NCI-H526 (cell line): ENCODE data around the gene ADAMTS13.
"Not testable (repeated sequence)": the region's sequence is repeated elsewhere in the genome, so short reads cannot be mapped to it uniquely, and the experiment has no call there.

Source experiments
- DNase-seq, 2 experiments: peaks; one replicate each; lab custom pipeline; 2025; lab: John Stamatoyannopoulos, UW

Gene ADAMTS13

GRCh38 chr9:133392308-133392707 is 29.9 kb upstream of the ADAMTS13 start:
- DNase-seq, result not testable (repeated sequence)

DNA sequence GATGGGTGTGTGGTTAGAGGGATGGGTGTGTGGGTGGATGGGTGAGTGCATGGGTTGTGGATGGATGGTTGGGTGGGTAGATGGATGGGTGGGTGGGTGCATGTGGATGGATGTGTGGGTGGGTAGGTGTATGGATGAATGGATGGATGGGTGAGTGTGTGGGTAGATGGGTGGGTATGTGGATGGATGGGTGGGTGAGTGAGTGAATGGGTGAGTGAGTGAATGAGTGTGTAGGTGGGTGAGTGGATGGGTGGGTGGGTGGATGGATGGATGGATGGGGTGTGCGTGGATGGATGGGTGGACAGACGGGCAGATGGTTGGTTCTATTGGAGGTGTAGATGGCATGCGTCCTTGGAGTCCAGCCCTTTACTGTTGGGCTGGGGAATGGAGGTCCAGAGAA is 28.8 kb upstream of the ADAMTS13 start:
- DNase-seq, result no peak

DNA sequence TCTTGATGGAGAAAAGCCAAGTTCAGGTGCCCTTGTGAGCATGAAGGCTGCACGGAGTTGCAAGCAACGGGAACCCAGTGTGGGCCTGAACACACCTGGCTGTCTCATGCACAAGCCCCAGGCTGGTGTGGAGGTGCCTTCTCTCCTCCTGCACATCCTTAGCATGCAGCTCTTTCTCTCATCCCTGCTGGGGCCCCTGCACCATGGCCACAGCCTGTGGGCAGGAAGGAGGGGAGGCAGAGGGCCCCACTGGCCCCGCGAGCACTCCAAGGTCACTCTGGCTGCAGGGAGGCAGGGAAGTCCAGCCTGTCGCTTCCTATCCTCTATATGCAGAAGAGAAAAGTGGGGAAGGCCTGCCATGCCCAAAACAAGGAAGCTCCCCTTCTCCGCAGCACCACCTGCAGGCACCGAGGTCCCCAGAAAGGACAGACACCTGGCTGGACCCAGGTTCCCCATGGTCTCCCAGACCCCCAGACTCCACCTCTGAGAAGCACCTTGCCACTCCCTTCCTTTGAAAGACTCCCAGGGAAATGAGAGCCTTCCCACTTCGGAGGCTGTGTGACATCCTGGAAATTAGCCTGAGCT is 27.4 kb upstream of the ADAMTS13 start:
- DNase-seq, result no peak

- no peak for DNase-seq
Measured at GRCh38 chr9:133396952-133397351, 25.2 kb upstream of the ADAMTS13 start.

DNA sequence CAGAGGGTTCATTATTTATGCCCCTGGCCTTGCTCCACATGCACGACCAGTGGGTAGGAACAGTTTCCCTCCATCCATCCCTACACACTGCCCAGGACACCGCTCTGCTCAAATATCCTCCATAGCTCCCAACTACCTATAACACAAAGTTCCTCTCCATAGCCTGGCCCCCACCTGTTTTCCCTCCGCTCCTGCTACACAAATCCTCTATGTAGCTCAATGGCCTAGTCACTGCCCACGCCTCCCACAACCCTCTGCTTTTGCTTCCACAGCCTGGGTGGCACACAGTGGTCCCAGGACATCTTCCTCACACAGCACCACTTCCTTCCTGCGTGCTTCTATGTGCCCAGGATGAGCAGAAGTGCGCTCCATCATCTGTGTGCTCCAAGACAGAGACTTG is 24.8 kb upstream of the ADAMTS13 start:
- DNase-seq, result no peak

- no peak for DNase-seq
Measured at GRCh38 chr9:133397895-133398294, 24.3 kb upstream of the ADAMTS13 start.

- DNase-seq, result no peak
Measured at GRCh38 chr9:133400292-133400691, 21.9 kb upstream of the ADAMTS13 start.

DNA sequence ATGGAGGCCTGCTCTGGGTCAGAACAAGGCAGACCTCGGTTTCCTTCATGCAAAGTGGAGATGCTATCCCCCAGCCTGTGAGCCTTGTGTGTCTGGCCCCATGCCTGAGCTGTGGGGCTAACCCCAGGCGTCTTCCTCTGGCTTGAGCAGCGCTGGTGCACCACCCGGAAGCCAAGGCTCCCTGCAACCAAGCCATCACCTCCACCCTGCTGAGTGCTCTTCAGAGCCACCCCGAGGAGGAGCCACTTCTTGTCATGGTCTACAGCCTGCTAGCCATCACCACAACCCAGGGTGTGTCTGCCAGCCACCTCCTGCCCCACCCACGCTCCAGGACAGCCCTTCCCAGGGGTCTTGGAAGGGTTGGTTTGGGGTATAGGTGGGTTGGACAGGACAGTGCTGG is 20.6 kb upstream of the ADAMTS13 start:
- DNase-seq, result no peak

DNA sequence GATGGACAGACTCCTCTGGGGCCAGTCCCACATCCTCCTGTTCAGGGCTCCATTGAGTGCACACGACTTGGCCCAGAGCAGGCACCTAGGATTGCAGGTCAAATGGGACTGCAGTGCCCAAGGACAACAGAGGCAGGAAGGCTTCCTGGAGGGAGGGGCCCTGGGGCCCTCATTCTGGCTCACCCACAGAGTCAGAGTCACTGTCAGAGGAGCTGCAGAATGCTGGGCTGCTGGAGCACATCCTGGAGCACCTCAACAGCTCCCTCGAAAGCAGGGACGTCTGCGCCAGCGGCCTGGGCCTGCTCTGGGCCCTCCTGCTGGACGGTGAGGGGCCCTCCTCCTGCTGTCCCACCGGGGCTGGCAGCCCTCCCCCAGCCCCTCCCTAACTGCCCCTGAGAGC is 19.5 kb upstream of the ADAMTS13 start:
- no peak for DNase-seq

DNA sequence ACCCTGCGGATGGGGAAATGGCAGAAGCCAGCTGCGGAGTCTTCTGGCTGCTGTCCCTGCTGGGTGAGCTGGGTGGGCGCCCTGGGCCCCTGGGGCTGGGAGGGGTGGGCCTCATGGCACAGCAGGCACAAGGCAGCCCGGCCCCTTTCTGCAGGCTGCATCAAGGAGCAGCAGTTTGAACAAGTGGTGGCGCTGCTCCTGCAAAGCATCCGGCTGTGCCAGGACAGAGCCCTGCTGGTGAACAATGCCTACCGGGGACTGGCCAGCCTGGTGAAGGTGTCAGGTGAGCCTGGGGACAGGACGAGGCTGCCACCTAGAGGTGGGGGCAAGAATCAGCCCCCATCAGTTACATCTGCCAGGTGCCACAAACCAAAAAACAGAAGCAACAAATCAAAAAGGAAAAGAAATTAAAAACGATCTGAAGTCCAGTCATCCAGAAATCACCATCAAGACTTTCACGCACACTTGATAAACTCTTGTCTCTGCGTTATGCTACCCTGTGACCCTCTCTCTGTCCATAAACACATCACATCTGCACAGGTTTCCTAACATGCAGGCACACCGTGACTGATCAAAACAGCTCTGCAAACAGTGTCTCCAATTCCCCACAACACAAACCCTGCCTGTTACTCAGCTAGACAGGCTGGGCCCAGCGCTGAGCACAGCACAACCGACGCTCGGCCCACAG is 18.3 kb upstream of the ADAMTS13 start:
- peak in 1 of 2 experiments; percentile 20 for DNase-seq

DNA sequence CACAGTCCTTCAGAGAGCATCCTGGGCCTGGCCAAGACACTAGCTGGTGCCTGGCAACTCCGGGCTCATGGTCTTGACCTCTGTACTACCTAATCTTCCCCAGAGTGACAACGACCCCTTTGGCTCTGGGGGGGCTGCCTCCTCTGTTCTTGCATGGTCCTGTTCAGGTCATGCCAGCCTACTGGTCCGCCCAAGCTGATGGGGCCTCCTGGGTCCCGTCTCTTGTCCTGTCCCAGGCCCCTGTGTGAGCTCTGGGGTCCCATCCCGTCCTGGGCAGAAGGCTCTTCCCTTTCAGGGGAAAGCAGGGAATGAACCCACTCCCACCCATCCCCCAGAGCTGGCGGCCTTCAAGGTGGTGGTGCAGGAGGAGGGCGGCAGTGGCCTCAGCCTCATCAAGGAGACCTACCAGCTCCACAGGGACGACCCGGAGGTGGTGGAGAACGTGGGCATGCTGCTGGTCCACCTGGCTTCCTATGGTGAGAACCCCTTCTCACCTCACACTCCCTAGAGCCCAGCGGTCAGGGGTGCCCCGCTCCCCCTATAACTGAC is 17.6 kb upstream of the ADAMTS13 start:
- DNase-seq, result no peak

DNA sequence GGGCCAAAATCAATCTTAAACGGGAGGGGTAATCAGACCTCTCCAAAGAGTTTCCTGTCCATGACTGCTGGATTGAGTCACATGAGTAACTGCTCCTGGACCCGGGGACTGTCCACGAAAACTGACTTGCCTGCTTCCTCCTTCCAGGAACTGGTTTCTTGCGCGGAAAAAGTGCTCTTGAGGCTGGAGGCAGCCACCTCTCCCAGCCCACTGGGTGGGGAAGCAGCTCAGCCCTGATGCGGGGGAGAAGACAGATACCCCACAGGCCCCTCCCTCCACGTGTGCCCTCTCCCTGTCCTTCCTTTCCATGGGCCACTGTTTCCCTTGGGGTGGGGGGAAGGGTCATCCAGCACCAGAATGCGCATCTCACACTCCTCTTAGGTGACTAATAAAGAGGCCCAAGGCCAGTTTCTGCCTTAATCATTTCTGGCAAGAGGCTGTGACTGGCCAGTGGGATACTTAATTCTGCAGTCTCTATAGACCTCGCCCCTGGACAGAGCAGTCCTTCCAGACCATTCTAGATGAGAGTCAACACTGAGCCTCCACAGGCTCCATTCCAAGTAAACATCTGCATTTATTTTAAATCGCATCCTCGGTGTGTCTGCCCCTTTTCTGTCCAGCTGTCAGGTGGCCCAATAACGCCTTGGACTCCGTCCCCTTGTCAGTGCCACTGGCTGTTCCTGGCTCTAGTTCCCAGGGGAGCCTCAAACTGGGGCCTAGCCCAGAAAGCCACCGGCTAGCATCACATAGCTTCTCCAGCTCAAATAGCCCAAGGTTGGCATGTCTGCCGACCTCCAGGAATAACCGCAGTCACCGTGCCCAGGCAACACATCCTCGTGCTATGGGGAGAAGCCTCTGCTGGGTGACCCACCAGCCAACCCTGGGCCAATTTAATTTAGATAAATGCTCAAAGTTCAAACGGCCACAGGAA is 16.4 kb upstream of the ADAMTS13 start:
- DNase-seq, result no peak

- DNase-seq, result peak; percentile 5 to 70
Measured at GRCh38 chr9:133406480-133407307, 15.5 kb upstream of the ADAMTS13 start.

DNA sequence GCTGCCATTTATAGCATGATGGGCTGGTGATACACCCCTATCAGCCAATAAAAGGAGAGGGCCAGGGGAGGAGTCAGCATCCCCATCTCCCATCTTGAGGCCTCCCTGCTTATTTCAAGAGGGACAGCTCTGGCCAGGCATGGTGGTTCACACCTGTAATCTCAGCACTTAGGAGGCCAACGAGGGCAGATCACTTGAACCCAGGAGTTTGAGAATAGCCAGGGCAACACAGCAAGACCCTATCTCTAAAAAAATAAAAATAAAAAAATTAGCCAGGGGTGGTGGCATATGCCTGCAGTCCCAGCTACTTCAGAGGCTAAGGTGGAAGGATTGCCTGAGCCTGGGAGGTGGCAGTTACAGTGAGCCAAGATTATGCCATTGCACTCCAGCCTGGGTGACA is 14.1 kb upstream of the ADAMTS13 start:
- no peak for DNase-seq

GRCh38 chr9:133415170-133415569 is 7.0 kb upstream of the ADAMTS13 start:
- no peak for DNase-seq

GRCh38 chr9:133417541-133418461 is 4.4 kb upstream of the ADAMTS13 start, which contains the start of gene REXO4:
Gene REXO4, minus strand, starts transcription at chr9:133418010. Its CDS starts 166 bp downstream, at chr9:133417844.
- DNase-seq, result peak; percentile 62 to 86

DNA sequence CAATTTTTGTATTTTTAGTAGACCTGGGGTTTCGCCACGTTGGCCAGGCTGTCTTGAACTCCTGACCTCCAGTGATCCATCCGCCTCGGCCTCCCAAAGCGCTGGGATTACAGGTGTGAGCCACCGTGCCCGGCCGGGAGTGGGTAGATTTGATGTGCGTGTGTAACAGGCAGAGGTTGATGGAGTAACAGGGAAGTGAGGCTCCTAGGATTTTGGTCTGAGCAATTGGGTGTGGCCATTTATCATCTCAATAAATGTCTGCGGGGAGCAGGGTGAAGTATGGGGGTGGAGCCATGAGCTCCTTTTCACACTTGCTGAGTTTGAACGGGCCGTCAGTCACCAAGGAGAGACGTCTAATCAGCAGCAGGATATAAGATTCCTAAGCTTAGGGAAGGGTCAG is 3.2 kb upstream of the ADAMTS13 start:
- no peak for DNase-seq

- no peak for DNase-seq
Measured at GRCh38 chr9:133420392-133420827, 1.8 kb upstream of the ADAMTS13 start.

GRCh38 chr9:133423216-133423615 is 1.0 kb downstream of the ADAMTS13 start:
- no peak for DNase-seq

GRCh38 chr9:133424187-133424586 is 2.0 kb downstream of the ADAMTS13 start:
- no peak for DNase-seq
